HG03095 (cell line): Measurements from ENCODE around the gene KLHL17.
"Not testable (repeated sequence)": the region's sequence is repeated elsewhere in the genome, so short reads cannot be mapped to it uniquely, and the experiment has no call there.

Experiments used
- ATAC-seq: cut with Tn5 transposase; IDR thresholded peaks from one replicate; pipeline ENCODE4 v1.9.1; 2021; ENCODE audit warnings: moderate library complexity; ENCODE audit not compliant: unreplicated experiment

The KLHL17 gene

GRCh38 chr1:978835-979743 lies 18.7 kb downstream of the KLHL17 start:
- ATAC-seq = no peak

- no peak for ATAC-seq
These were observed 19.3 kb downstream of the KLHL17 start for GRCh38 chr1:979744-980072.

- no peak for ATAC-seq
These were observed 19.8 kb downstream of the KLHL17 start for GRCh38 chr1:980137-980571.

GRCh38 chr1:980602-981395 lies 20.4 kb downstream of the KLHL17 start:
- no peak for ATAC-seq

GRCh38 chr1:981491-981954 lies 21.1 kb downstream of the KLHL17 start:
- no peak for ATAC-seq

GRCh38 chr1:981955-982558 lies 21.7 kb downstream of the KLHL17 start, which contains the start of gene PERM1:
TSS of gene PERM1 (minus strand) at chr1:982093. CDS start at chr1:981029, 1,064 bp downstream.
- ATAC-seq = no peak

GRCh38 chr1:982765-983436 lies 22.5 kb downstream of the KLHL17 start:
- no peak for ATAC-seq

GRCh38 chr1:983798-984475 lies 23.6 kb downstream of the KLHL17 start:
- ATAC-seq = no peak

- no peak for ATAC-seq
These were observed 24.1 kb downstream of the KLHL17 start for GRCh38 chr1:984476-984814.

- no peak for ATAC-seq
These were observed 24.7 kb downstream of the KLHL17 start for GRCh38 chr1:985126-985525.

- ATAC-seq = not testable (repeated sequence)
These were observed 27.7 kb downstream of the KLHL17 start for GRCh38 chr1:988061-988460.

- not testable (repeated sequence) for ATAC-seq
These were observed 30.9 kb downstream of the KLHL17 start for GRCh38 chr1:991275-991674.

GRCh38 chr1:991895-992294 lies 31.5 kb downstream of the KLHL17 start:
- no peak for ATAC-seq

- ATAC-seq = no peak
These were observed 32.0 kb downstream of the KLHL17 start for GRCh38 chr1:992362-992761.

- no peak for ATAC-seq
These were observed 33.1 kb downstream of the KLHL17 start for GRCh38 chr1:993379-993995.

GRCh38 chr1:994546-994945 lies 34.2 kb downstream of the KLHL17 start:
- not testable (repeated sequence) for ATAC-seq

GRCh38 chr1:995665-996633 lies 35.6 kb downstream of the KLHL17 start:
- ATAC-seq = no peak

- no peak for ATAC-seq
These were observed 36.7 kb downstream of the KLHL17 start for GRCh38 chr1:996851-997712.
